OCI-LY1 (cell line): Measurements from ENCODE around the gene FCHSD1.

Experiments
- H2AFZ ChIP-seq: fragments of 200-600 bp; sonication (generic), shearing (Covaris generic); 2 replicates; pipeline ENCODE4 v1.6.0; 2014; ENCODE audit warnings: antibody characterized with exemption, mild to moderate bottlenecking, low read length
- H3F3A ChIP-seq: fragments of 200-600 bp; sonication (generic), shearing (Covaris generic); 2 replicates; pipeline ENCODE4 v1.6.0; 2014; ENCODE audit warnings: mild to moderate bottlenecking, antibody characterized with exemption, low read length, moderate library complexity; ENCODE audit not compliant: insufficient read depth
- H3K27ac ChIP-seq: fragments of 200-600 bp; sonication (generic); 2 replicates; pipeline ENCODE4 v1.5.1; 2014; ENCODE audit warnings: low read length, mixed run types, mild to moderate bottlenecking, low read depth; ENCODE audit not compliant: poor library complexity, severe bottlenecking
- H3K27me3 ChIP-seq: fragments of 200-600 bp; sonication (generic); 2 replicates; pipeline ENCODE4 v1.6.0; 2014; ENCODE audit warnings: antibody characterized with exemption, mild to moderate bottlenecking, low read length, moderate library complexity; ENCODE audit not compliant: insufficient read depth
- H3K36me3 ChIP-seq: fragments of 200-600 bp; sonication (generic); 2 replicates; pipeline ENCODE4 v1.6.1; 2014; ENCODE audit warnings: mild to moderate bottlenecking, antibody characterized with exemption, low read length, moderate library complexity, mixed read lengths; ENCODE audit not compliant: insufficient read depth
- H3K4me1 ChIP-seq: fragments of 200-600 bp; sonication (generic); 2 replicates; pipeline ENCODE4 v1.5.1; 2014; ENCODE audit warnings: mild to moderate bottlenecking, low read length, moderate library complexity; ENCODE audit not compliant: insufficient read depth, severe bottlenecking
- H3K4me2 ChIP-seq: fragments of 200-600 bp; sonication (generic), shearing (Covaris generic); 2 replicates; pipeline ENCODE4 v1.6.1; 2014; ENCODE audit warnings: low read length
- H3K4me3 ChIP-seq: fragments of 200-600 bp; sonication (generic); 2 replicates; pipeline ENCODE4 v1.5.1; 2014; ENCODE audit warnings: low read length, low read depth, mild to moderate bottlenecking, mixed read lengths; ENCODE audit not compliant: poor library complexity, severe bottlenecking
- H3K79me2 ChIP-seq: fragments of 200-600 bp; shearing (Covaris generic); 2 replicates; pipeline ENCODE4 v1.6.1; 2016; ENCODE audit warnings: mixed run types, low read length, mixed read lengths; ENCODE audit not compliant: insufficient read depth
- H3K9ac ChIP-seq: fragments of 200-600 bp; sonication (generic), shearing (Covaris generic); 2 replicates; pipeline ENCODE4 v1.6.1; 2014; ENCODE audit warnings: mild to moderate bottlenecking, low read length, mixed read lengths
- H3K9me2 ChIP-seq: fragments of 200-600 bp; sonication (generic), shearing (Covaris generic); 2 replicates; pipeline ENCODE4 v1.6.1; 2014; ENCODE audit warnings: low read depth, mild to moderate bottlenecking, low read length, mixed read lengths
- H3K9me3 ChIP-seq: fragments of 200-600 bp; shearing (Covaris generic); 2 replicates; pipeline ENCODE4 v1.6.1; 2014; ENCODE audit warnings: low read length, mixed read lengths
- H4K20me1 ChIP-seq: fragments of 200-600 bp; sonication (generic), shearing (Covaris generic); 2 replicates; pipeline ENCODE4 v1.6.0; 2016; ENCODE audit warnings: mild to moderate bottlenecking, low read length; ENCODE audit not compliant: insufficient read depth
- EZH2 ChIP-seq: fragments of 200-600 bp; sonication (generic), shearing (Covaris generic); IDR thresholded peaks from 2 replicates; pipeline ENCODE4 v1.8.0; 2017; ENCODE audit warnings: borderline replicate concordance, mixed run types, mild to moderate bottlenecking, antibody characterized with exemption, low read length, moderate library complexity, mixed read lengths
- TF ChIP-seq, protein P1 (sequence below): fragments of 200-600 bp; sonication (generic), shearing (Covaris generic); IDR thresholded peaks from 2 replicates; pipeline ENCODE4 v1.5.1; 2017; ENCODE audit warnings: mild to moderate bottlenecking, antibody characterized with exemption, low read length, moderate library complexity, mixed read lengths

The FCHSD1 gene

DNA sequence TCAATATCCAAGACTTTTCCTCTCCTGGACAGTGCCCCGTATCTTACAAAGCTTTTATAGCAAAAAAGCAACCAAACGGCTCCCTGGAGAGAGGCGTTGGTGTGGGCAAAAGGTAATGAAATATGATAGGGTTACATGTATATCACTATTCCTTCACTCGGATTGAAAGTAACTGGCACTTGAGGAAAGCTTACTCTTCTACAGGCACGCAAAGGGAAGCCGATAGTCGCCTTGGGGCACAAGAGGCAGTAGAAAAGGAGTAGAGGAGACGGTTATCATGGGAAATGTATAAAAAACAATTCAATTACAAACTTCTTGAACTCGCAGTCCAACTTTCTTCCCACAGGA, 33.6 kb downstream of the FCHSD1 start:
- Histone ChIP-seq H3K27me3 (no peaks in the 10 kb centered on the region), H3K4me3 (peak overlapping the region; percentile 75), H2AFZ (no peak overlapping the region), H3K9me2 (no peaks in the 10 kb centered on the region), H3K79me2 (peaks cover 17% of the 10 kb centered on the region; the same call in 1 of the 2 replicates), H3K27ac (no peak overlapping the region), H3K36me3 (peaks cover 34% of the 10 kb centered on the region), H3K4me1 (peaks cover 31% of the 10 kb centered on the region), H3K9ac (peak overlapping the region; percentile 83), H3K4me2 (peak overlapping the region; percentile 83), H3F3A (no peaks in the 10 kb centered on the region), H4K20me1 (no peaks in the 10 kb centered on the region), H3K9me3 (no peaks in the 10 kb centered on the region)
- TF ChIP-seq, protein P1, sequence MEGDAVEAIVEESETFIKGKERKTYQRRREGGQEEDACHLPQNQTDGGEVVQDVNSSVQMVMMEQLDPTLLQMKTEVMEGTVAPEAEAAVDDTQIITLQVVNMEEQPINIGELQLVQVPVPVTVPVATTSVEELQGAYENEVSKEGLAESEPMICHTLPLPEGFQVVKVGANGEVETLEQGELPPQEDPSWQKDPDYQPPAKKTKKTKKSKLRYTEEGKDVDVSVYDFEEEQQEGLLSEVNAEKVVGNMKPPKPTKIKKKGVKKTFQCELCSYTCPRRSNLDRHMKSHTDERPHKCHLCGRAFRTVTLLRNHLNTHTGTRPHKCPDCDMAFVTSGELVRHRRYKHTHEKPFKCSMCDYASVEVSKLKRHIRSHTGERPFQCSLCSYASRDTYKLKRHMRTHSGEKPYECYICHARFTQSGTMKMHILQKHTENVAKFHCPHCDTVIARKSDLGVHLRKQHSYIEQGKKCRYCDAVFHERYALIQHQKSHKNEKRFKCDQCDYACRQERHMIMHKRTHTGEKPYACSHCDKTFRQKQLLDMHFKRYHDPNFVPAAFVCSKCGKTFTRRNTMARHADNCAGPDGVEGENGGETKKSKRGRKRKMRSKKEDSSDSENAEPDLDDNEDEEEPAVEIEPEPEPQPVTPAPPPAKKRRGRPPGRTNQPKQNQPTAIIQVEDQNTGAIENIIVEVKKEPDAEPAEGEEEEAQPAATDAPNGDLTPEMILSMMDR: no peak
- TF ChIP-seq EZH2: no peak

DNA sequence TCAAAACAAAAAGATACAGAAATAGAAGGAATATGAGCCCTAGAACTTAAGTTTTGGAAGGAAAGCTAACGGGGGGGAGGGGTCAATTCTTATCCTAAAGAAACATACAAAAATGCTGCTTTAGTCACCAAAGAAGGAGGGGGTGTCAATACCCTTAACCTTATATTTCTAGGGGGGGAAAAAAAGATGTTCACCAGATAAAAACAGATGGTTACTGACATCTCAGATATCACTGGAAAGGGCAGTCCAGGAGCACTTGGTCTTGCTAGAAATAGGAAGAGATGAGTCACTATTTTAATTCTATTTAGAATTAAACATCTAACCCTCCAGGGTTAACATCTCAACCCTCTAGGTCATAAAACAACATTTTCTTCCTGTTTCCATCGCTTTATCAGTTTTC, 34.1 kb downstream of the FCHSD1 start:
- no peak overlapping the region for H2AFZ ChIP-seq
- peaks cover 34% of the 10 kb centered on the region for H3K36me3 ChIP-seq
- H3F3A ChIP-seq: no peaks in the 10 kb centered on the region
- H3K9ac ChIP-seq: peak overlapping the region; percentile 83; the same call in 1 of the 2 replicates
- TF ChIP-seq, protein P1: no peak
- no peak for TF ChIP-seq EZH2
- H3K4me1 ChIP-seq: peaks cover 31% of the 10 kb centered on the region
- peaks cover 20% of the 10 kb centered on the region; the same call in 1 of the 2 replicates for H3K79me2 ChIP-seq
- H3K9me3 ChIP-seq: no peaks in the 10 kb centered on the region
- peak overlapping the region; percentile 83 for H3K4me2 ChIP-seq
- no peaks in the 10 kb centered on the region for H4K20me1 ChIP-seq
- no peaks in the 10 kb centered on the region for H3K9me2 ChIP-seq
- H3K4me3 ChIP-seq: peak overlapping the region; percentile 75
- H3K27me3 ChIP-seq: no peaks in the 10 kb centered on the region
- H3K27ac ChIP-seq: no peak overlapping the region

DNA sequence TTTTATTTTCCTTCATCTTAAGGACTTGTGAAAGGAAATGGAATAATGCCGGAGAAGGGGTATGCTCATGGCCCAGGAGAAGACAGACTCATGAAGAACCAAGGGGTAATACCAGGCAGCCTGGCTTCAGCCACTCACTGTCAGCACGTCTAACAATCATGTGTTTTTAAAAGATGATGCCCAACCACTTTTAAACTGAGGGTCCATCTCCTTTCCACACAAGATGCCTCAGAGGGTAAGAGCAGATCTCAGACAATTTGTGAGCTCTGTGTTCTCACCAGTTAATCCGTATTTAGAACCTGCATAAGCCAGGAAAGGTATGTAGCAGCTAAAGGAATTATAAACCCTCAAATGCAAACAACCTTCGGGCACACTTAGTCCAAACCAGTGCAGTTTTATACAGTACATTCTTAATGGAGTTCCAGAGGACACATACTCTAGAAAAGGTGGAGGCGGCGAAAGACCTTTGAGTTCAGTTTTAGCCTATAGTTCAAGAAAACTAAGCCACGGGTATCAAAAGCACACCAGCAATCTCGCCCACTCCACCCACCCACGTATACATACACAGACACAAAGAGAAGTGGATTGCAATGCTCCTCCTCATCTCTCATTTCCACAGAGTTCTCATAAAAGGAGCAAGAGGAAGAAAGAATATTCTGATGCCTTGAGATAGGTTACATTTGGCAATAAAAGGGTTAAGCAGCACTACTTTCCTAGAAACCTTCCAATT, 35.1 kb downstream of the FCHSD1 start:
- Histone ChIP-seq H3K27me3 (no peaks in the 10 kb centered on the region), H3K4me1 (peaks cover 31% of the 10 kb centered on the region), H3K9me3 (no peaks in the 10 kb centered on the region), H3K4me2 (peak overlapping the region; percentile 83), H3K27ac (no peak overlapping the region), H4K20me1 (no peaks in the 10 kb centered on the region), H3K9ac (no peak overlapping the region), H3K79me2 (peaks cover 23% of the 10 kb centered on the region; the same call in 1 of the 2 replicates), H3K4me3 (peak overlapping the region; percentile 20), H3K36me3 (peaks cover 25% of the 10 kb centered on the region), H3K9me2 (no peaks in the 10 kb centered on the region), H3F3A (no peaks in the 10 kb centered on the region), H2AFZ (no peak overlapping the region)
- no peak for TF ChIP-seq EZH2
- TF ChIP-seq, protein P1: no peak
